Astrocyte (in vitro differentiated cells and primary cell): ENCODE measurements around the gene FPGS.

Experiments used
- EZH2 ChIP-seq: IDR thresholded peaks from 2 replicates; pipeline ENCODE4 v1.6.1; 2012; ENCODE audit warnings: mild to moderate bottlenecking, low read length, inconsistent platforms; ENCODE audit not compliant: insufficient read depth
- TF ChIP-seq, protein P1 (sequence below): IDR thresholded peaks from 2 replicates; pipeline ENCODE4 v1.5.1; 2011; ENCODE audit warnings: low read depth, mild to moderate bottlenecking, inconsistent platforms, low read length, moderate library complexity; ENCODE audit not compliant: insufficient read depth

DNA sequence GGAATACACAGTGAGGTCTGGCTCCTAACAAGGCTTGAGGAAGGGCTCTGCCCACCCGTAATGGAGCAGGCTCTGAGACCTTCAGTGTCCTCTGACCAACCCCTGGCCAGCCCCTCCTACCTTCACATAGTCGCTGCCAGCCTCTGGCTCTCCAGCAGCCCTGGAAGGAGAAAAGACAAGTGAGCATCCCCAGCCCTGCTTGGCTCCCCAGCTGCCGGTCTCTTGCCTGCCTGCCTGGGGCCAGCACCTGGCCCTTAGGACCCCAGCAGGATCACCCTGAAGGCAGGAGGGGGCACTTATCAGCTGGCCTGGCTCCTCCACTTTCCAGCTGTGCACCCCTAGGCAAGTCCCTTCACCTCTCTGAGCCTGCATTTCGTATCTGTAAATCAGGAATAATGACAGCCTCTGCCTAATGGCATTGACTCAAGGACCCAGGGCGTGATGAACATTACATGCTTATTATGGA is 41.2 kb upstream of the FPGS start:
- TF ChIP-seq, protein P1, sequence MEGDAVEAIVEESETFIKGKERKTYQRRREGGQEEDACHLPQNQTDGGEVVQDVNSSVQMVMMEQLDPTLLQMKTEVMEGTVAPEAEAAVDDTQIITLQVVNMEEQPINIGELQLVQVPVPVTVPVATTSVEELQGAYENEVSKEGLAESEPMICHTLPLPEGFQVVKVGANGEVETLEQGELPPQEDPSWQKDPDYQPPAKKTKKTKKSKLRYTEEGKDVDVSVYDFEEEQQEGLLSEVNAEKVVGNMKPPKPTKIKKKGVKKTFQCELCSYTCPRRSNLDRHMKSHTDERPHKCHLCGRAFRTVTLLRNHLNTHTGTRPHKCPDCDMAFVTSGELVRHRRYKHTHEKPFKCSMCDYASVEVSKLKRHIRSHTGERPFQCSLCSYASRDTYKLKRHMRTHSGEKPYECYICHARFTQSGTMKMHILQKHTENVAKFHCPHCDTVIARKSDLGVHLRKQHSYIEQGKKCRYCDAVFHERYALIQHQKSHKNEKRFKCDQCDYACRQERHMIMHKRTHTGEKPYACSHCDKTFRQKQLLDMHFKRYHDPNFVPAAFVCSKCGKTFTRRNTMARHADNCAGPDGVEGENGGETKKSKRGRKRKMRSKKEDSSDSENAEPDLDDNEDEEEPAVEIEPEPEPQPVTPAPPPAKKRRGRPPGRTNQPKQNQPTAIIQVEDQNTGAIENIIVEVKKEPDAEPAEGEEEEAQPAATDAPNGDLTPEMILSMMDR = no peak
- no peak for TF ChIP-seq EZH2
